ENCODE measurements around the gene AATF. TPM values are rescaled to one million over a fixed set of nuclear protein-coding genes. Genes with fewer than 3 reads are reported as not detected.

The AATF gene
- total RNA-seq, 4 donors from 2014 or later: 22.4 to 36.4 (median 32.4) TPM

DNA sequence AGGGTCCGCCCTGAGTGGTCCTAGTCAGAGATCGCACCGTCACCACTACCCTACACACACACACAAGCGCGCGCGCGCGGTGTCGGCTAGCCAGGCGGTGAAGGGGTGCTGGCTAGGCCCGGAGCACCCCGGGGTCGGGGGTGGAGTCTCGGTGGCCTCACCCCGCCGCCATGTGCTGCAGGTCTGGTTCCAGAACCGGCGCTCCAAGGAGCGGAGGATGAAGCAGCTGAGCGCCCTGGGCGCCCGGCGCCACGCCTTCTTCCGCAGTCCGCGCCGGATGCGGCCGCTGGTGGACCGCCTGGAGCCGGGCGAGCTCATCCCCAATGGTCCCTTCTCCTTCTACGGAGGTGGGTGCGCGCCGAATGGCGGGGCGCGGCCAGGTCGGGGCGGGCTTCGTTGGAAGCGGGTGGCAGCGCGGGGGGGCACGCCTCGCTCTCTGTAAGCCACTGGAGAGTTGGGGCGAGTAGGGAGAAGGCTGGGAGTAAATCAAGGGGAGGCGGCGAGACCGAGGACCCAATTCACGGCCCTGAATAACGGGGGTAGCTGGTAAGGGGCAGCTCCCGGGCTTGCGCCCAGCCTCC lies 6.6 kb upstream of the AATF start:
- DNase-seq: no peak
- Histone ChIP-seq H3K36me3 (no peaks in the 10 kb centered on the region), H3K9me3 (no peaks in the 10 kb centered on the region), H3K4me1 (peaks cover 28 to 55% (median 33%) of the 10 kb centered on the region in 3 donors), H3K4me3 (peak overlapping the region in 2 of 4 donors; percentile 18 to 41), H3K27me3 (peaks cover 72 to 100% (median 92%) of the 10 kb centered on the region in 4 donors), H3K27ac (no peak overlapping the region)
- WGBS, 2 donors: 5 to 8% methylated on average over 4 to 19 of the region's 57 CpGs
- TF ChIP-seq POLR2A (IDR thresholded peaks at IDR 0.05): no peak
- TF ChIP-seq, protein P1, sequence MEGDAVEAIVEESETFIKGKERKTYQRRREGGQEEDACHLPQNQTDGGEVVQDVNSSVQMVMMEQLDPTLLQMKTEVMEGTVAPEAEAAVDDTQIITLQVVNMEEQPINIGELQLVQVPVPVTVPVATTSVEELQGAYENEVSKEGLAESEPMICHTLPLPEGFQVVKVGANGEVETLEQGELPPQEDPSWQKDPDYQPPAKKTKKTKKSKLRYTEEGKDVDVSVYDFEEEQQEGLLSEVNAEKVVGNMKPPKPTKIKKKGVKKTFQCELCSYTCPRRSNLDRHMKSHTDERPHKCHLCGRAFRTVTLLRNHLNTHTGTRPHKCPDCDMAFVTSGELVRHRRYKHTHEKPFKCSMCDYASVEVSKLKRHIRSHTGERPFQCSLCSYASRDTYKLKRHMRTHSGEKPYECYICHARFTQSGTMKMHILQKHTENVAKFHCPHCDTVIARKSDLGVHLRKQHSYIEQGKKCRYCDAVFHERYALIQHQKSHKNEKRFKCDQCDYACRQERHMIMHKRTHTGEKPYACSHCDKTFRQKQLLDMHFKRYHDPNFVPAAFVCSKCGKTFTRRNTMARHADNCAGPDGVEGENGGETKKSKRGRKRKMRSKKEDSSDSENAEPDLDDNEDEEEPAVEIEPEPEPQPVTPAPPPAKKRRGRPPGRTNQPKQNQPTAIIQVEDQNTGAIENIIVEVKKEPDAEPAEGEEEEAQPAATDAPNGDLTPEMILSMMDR (IDR thresholded peaks at IDR 0.05): no peak
- intact Hi-C loops (cut with DNase I): no loop called here

DNA sequence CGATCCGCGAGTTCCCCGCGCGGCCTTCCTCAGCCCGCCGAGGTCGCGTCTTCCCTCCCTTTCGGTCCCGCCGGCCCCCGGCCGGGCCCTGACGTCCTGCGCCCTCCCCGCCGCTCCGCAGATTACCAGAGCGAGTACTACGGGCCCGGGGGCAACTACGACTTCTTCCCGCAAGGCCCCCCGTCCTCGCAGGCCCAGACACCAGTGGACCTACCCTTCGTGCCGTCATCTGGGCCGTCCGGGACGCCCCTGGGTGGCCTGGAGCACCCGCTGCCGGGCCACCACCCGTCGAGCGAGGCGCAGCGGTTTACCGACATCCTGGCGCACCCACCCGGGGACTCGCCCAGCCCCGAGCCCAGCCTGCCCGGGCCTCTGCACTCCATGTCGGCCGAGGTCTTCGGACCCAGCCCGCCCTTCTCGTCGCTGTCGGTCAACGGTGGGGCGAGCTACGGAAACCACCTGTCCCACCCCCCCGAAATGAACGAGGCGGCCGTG lies 6.1 kb upstream of the AATF start:
- TF ChIP-seq POLR2A (IDR thresholded peaks at IDR 0.05): no peak
- intact Hi-C loops (cut with DNase I): no loop called here

DNA sequence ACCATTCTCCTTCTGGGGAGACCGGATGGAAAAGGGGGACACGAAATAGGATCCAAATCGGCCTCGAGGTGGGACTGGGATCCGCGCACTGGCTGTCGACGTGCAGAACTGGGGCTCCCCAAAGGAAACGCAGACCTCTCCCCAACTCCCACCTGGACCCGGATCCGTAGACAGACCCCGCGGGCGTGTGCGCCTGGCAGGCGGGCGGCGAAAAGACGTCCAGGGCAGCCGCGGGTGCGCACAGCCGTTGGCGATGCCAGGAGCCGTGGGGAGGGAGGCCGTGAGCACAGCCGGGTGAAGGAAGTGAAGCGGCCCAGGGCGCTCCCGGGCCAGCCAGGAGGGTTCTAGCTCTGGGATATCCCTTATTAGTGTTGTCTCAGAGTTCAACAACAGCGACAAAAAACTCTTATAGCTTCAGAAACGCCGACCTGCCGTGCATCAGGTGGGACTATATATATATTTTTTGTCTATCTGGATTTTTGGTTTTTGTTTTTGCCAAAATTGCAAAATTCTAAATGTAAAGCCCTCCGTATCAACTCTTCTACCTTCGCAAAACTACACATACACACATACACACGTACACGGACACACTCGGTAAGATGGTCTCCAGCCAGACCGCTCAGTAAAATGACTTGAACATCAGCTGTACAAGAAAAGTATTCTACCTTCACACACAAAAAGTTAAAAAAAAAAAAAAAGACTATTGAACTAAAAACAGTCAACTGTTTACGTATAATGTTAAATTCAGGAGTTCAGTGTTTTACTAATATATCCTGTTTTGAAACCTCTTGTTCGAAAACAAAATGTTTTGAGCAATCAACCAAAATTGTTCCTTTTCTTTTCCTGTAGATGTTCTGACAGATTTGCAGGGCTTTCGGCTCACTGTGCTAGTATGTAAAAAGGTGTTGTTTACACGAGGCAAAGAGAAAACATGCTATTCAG lies 5.2 kb upstream of the AATF start:
- 25% methylated on average over 23 to 37 of the region's 44 CpGs for WGBS, 2 donors
- no peaks in the 10 kb centered on the region for H3K9me3 ChIP-seq
- TF ChIP-seq, protein P1 (IDR thresholded peaks at IDR 0.05): no peak
- TF ChIP-seq POLR2A (IDR thresholded peaks at IDR 0.05): no peak
- intact Hi-C loops (cut with DNase I): no loop called here
- no peaks in the 10 kb centered on the region for H3K36me3 ChIP-seq
- peaks cover 14 to 52% (median 24%) of the 10 kb centered on the region in 3 donors for H3K4me1 ChIP-seq
- no peak for DNase-seq
- no peak overlapping the region for H3K4me3 ChIP-seq
- no peak overlapping the region for H3K27ac ChIP-seq
- H3K27me3 ChIP-seq: peaks cover 59 to 96% (median 80%) of the 10 kb centered on the region in 4 donors

More for the DNA sequence above, 6.1 kb upstream of the AATF start:
- WGBS, 2 donors: 10 to 20% methylated on average over 3 to 9 of the region's 59 CpGs
- no peak for DNase-seq
- Histone ChIP-seq H3K27ac (no peak overlapping the region), H3K27me3 (peaks cover 67 to 100% (median 88%) of the 10 kb centered on the region in 4 donors), H3K4me3 (peak overlapping the region in 2 of 4 donors; percentile 18 to 41), H3K36me3 (no peaks in the 10 kb centered on the region), H3K9me3 (no peaks in the 10 kb centered on the region), H3K4me1 (peaks cover 23 to 52% (median 27%) of the 10 kb centered on the region in 3 donors)

DNA sequence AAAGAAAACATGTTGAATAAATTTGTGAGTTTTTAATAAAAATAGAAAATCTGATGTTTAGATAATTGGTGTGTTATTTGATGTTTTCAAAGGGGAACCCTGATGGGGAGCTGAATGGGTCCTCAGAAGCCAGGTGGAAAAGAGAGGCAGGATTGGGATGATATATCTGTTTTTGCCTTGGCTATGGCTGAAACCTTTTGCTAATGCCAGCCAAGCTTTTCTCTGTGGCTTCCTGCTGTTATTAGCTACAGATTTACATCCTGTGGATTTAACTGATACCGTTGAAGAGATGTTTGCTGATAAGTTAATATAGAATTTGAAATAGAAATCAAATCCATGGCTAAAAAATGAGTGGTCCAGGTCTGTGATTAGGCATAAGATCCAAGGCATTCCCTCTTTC lies 4.2 kb upstream of the AATF start:
- intact Hi-C loops (cut with DNase I): no loop called here
- H3K27me3 ChIP-seq: peaks cover 48 to 86% (median 70%) of the 10 kb centered on the region in 4 donors

DNA sequence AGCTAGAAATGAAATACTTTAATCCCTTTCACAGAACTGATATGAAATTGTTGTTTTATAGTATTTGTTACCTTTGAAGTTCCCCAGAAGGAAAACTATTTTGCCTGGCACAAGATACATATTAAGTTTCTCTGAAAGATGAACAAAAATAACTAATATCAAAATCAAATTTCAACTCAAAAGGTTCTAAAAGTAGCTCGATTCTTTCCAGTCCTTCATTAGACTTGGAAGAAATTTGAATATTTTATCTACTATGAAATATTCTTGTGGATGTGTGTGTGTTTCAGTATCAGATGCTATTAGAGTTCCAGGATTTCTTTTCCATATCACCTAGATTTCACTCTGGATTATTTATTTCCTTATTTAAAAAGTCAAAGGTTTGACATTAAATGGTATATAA lies 3.6 kb upstream of the AATF start:
- Histone ChIP-seq H3K4me3 (no peak overlapping the region), H3K9me3 (no peaks in the 10 kb centered on the region), H3K36me3 (no peaks in the 10 kb centered on the region), H3K27me3 (peaks cover 45 to 80% (median 64%) of the 10 kb centered on the region in 4 donors), H3K27ac (no peak overlapping the region), H3K4me1 (peaks cover 9 to 46% (median 23%) of the 10 kb centered on the region in 3 donors)
- DNase-seq: no peak
- intact Hi-C loops (cut with DNase I): no loop called here
- TF ChIP-seq, protein P1 (IDR thresholded peaks at IDR 0.05): no peak
- TF ChIP-seq POLR2A (IDR thresholded peaks at IDR 0.05): no peak
- 37 to 44% methylated on average over 1 of the region's 1 CpG for WGBS, 2 donors

More for the DNA sequence above, 4.2 kb upstream of the AATF start:
- H3K27ac ChIP-seq: no peak overlapping the region
- TF ChIP-seq POLR2A (IDR thresholded peaks at IDR 0.05): no peak
- TF ChIP-seq, protein P1 (IDR thresholded peaks at IDR 0.05): no peak
- peaks cover 9 to 44% (median 17%) of the 10 kb centered on the region in 3 donors for H3K4me1 ChIP-seq
- DNase-seq: no peak
- H3K36me3 ChIP-seq: no peaks in the 10 kb centered on the region
- H3K9me3 ChIP-seq: no peaks in the 10 kb centered on the region
- WGBS, 2 donors: 5 to 13% methylated on average over 1 of the region's 1 CpG
- H3K4me3 ChIP-seq: no peak overlapping the region
